Measurements from ENCODE around the gene BTG2. TPM values are rescaled to one million over a fixed set of nuclear protein-coding genes. Genes with fewer than 3 reads are reported as not detected.
A peak's percentile ranks its signal among the peaks of the same experiment; 100 is the strongest.

The BTG2 gene
- total and polyA plus RNA-seq, 12 donors, result 11.4 to 175 (median 49.3) TPM

DNA sequence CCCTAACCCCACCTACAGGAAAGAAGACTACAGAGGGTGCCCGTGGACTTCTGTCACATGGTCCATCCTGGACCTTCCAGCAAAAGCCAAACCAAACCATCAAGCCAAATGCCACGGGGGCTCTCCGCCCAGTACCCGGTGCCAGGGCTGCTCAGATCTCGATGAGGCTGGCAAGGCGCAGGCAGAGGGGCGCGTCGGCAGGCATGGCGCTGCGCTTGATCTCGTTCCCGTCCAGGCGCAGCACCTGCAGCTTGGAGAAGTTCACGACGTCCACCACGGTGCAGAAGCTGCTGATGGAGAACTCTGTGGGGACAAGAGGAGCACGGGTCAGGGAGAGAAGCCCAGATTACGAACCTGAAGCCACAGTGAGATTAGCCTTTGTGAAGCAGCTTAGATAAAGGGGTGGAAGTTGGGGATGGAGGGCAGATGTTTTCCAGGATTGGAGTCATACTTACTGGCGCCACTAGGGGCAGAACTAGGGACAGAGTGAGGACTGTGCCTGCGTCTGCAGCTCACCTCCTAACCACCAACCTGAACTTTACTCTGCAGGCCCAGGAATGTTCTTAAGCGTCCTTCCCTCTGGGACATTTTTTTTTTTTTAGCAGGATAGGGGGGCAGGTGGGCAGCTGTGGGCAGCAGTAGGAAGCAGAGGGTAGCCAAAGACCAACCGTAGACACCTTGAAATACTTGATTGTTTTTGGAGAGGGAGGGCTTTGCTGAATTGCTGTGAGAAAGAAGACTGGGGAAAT, 37.0 kb downstream of the BTG2 start:
- DNase-seq, result peak in 6 of 7 donors; percentile 47 to 79 (median 62)
- 42 to 55% (median 48%) methylated on average over 14 to 23 of the region's 23 CpGs for WGBS, 4 donors
- Histone ChIP-seq H3K4me1 (replicated peaks in 1 of 2) (peaks cover 7 to 15% of the 10 kb centered on the region in 2 donors), H3K36me3 (replicated peaks in 1 of 2) (no peaks in the 10 kb centered on the region), H3K27ac (no peak overlapping the region), H3K4me3 (no peak overlapping the region), H3K27me3 (no peaks in the 10 kb centered on the region), H3K9me3 (replicated peaks in 1 of 3) (no peaks in the 10 kb centered on the region)
- TF ChIP-seq POLR2A (IDR thresholded peaks at IDR 0.05) (no peak), CTCF (IDR thresholded peaks at IDR 0.05) (peak; percentile 63 to 77 (median 72))
- intact Hi-C loops (cut with DNase I), result loop anchor here (1.0 to 5.0 kb wide), 3 partner anchors 100 to 145 kb away; no protein-coding TSS in a partner anchor

- Histone ChIP-seq H3K4me3 (no peak overlapping the region), H3K9me3 (replicated peaks in 1 of 3) (no peaks in the 10 kb centered on the region), H3K27ac (no peak overlapping the region), H3K36me3 (replicated peaks in 1 of 2) (no peaks in the 10 kb centered on the region), H3K27me3 (no peaks in the 10 kb centered on the region), H3K4me1 (replicated peaks in 1 of 2) (peaks cover 5 to 8% of the 10 kb centered on the region in 2 donors)
- intact Hi-C loops (cut with DNase I), result loop anchor here in 1 of 2 donors (5.0 kb wide), 2 partner anchors 98 to 143 kb away; no protein-coding TSS in a partner anchor
- TF ChIP-seq POLR2A (IDR thresholded peaks at IDR 0.05), result no peak
- no peak for TF ChIP-seq CTCF (IDR thresholded peaks at IDR 0.05)
- WGBS, 4 donors, result 74 to 86% (median 80%) methylated on average over 8 to 9 of the region's 9 CpGs
- no peak for DNase-seq
These were observed 38.8 kb downstream of the BTG2 start for GRCh38 chr1:203343956-203344754.

DNA sequence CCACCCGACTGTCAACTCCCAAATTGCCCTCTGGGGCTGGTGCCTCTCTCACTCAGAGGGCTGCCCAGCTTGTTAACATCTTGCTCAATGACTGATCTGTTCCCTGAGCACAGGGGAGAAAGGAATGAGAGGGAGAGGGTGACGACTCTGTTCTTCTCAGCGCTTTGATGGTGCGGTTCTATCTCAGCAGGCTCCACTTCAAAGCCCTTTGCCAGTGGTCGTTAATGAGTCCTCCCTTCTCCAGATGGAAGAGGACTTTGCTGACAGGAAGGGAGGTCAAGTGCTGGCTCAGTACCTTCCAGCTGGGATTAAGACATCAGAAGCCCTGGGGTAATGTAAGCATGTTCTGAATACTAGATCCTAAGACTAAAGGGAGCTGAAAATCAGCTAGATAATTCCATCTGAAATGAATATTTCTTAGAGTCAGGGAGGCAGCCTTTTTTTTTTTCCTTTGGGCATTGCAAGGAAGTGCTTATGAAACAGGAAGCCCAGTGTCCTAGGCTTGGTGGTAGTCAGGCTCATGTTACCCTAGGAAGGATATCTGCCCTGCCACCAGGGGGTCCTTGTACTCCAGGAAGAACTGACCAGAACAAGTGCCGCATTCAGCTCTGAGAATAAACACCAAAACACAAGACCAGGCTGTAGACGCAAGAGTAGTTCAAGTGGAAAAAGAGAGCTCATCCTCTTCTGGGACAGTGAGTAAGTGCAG, 40.9 kb downstream of the BTG2 start:
- DNase-seq, result no peak
- Histone ChIP-seq H3K27me3 (no peaks in the 10 kb centered on the region), H3K4me3 (no peak overlapping the region), H3K4me1 (replicated peaks in 1 of 2) (no peaks in the 10 kb centered on the region), H3K27ac (no peak overlapping the region), H3K36me3 (replicated peaks in 1 of 2) (no peaks in the 10 kb centered on the region), H3K9me3 (replicated peaks in 1 of 3) (no peaks in the 10 kb centered on the region)
- intact Hi-C loops (cut with DNase I), result no loop called here
- no peak for TF ChIP-seq POLR2A (IDR thresholded peaks at IDR 0.05)
- peak in 1 of 6 experiments; percentile 5 for TF ChIP-seq CTCF (IDR thresholded peaks at IDR 0.05)
- 70 to 79% (median 75%) methylated on average over 7 of the region's 7 CpGs for WGBS, 4 donors

GRCh38 chr1:203346769-203347102, 41.4 kb downstream of the BTG2 start:
- intact Hi-C loops (cut with DNase I), result no loop called here
- H3K4me3 ChIP-seq, result no peak overlapping the region
- H3K4me1 ChIP-seq (replicated peaks in 1 of 2), result no peaks in the 10 kb centered on the region
- H3K36me3 ChIP-seq (replicated peaks in 1 of 2), result no peaks in the 10 kb centered on the region
- H3K27me3 ChIP-seq, result no peaks in the 10 kb centered on the region
- no peaks in the 10 kb centered on the region for H3K9me3 ChIP-seq (replicated peaks in 1 of 3)
- TF ChIP-seq CTCF (IDR thresholded peaks at IDR 0.05) (no peak), POLR2A (IDR thresholded peaks at IDR 0.05) (no peak)
- no peak for DNase-seq
- H3K27ac ChIP-seq, result no peak overlapping the region
- WGBS, 4 donors, result 84 to 90% (median 86%) methylated on average over 3 of the region's 3 CpGs

Measured in adrenal gland (tissue), 12 donors.